Uterus (tissue), 4 donors: ENCODE data around the gene BCAR3. TPM values are rescaled to one million over a fixed set of nuclear protein-coding genes. Genes with fewer than 3 reads are reported as not detected.
"Not testable (repeated sequence)": the region's sequence is repeated elsewhere in the genome, so short reads cannot be mapped to it uniquely, and the experiment has no call there.

ENCODE experiments used
- DNase-seq, 2 donors: peaks; one replicate each; pipeline ENCODE4 v3.0.0-alpha.2; 2019 to 2020
- H3K27ac ChIP-seq, 2 donors: fragments of 200-600 bp; sonication (generic); 1 replicate in 1 of 2; 2 replicates in 1 of 2; pipeline ENCODE4 v1.5.1; 2016 to 2018
- H3K27me3 ChIP-seq, 2 donors: fragments of 200-600 bp; sonication (generic); one replicate each; pipeline ENCODE4 v1.5.1; 2018 to 2019; ENCODE audit warnings: control low read depth in 1 of 2
- H3K36me3 ChIP-seq, 2 donors: fragments of 200-600 bp; sonication (generic); one replicate each; pipeline ENCODE4 v1.5.1; 2019; ENCODE audit warnings: control low read depth in 1 of 2
- H3K4me1 ChIP-seq, 2 donors: fragments of 200-600 bp; sonication (generic); one replicate each; pipeline ENCODE4 v1.5.1; 2018 to 2019; ENCODE audit warnings: control low read depth in 1 of 2
- H3K4me3 ChIP-seq, 2 donors: fragments of 200-600 bp; sonication (generic); 1 replicate in 1 of 2; 2 replicates in 1 of 2; pipeline ENCODE4 v1.5.1; 2018 to 2019; ENCODE audit warnings: mild to moderate bottlenecking in 1 of 2
- H3K9me3 ChIP-seq, 2 donors: fragments of 200-600 bp; sonication (generic); one replicate each; pipeline ENCODE4 v1.5.1; 2019; ENCODE audit warnings: control low read depth in 1 of 2
- CTCF ChIP-seq, 4 experiments: fragments of 200-600 bp in 2 of 4; fragments of 450-650 bp in 2 of 4; sonication (generic) in 2 of 4; IDR thresholded peaks; one replicate each; pipeline ENCODE4 v1.5.1; 2016 to 2019; ENCODE audit warnings: antibody characterized with exemption in 4 of 4, mild to moderate bottlenecking in 2 of 4, moderate library complexity in 1 of 4
- POLR2A ChIP-seq, 2 donors: fragments of 450-650 bp; IDR thresholded peaks; one replicate each; pipeline ENCODE4 v1.6.1; 2016; ENCODE audit warnings: antibody characterized with exemption in 2 of 2, mild to moderate bottlenecking in 1 of 2, moderate library complexity in 1 of 2
- intact Hi-C: fragments of 100-400 bp; cut with DNase I; formaldehyde crosslinking; loops from one replicate; pipeline ENCODE4 v1.15.1; 2023; ENCODE audit warnings: low total_unique reads
- total RNA-seq, 4 donors: library from RNA; depleted of rRNA in 3 of 4; stranded (reverse); fragments of >200 nt in 3 of 4; gene quantifications; one replicate each; pipeline versions ENCODE4 v1.1.0 to v1.2.4, GENCODE V29; 2014 to 2023
- donor health status: DM: yes; HTN: yes; CAD: no.

BCAR3 gene
- total RNA-seq, 4 donors from 2014 or later: 8.5 to 56.8 (median 20.2) TPM

- no peak overlapping the region for H3K27ac ChIP-seq
- DNase-seq: no peak
- no peaks in the 10 kb centered on the region for H3K36me3 ChIP-seq
- H3K9me3 ChIP-seq: no peaks in the 10 kb centered on the region
- TF ChIP-seq POLR2A (IDR thresholded peaks at IDR 0.05): no peak
- TF ChIP-seq CTCF (IDR thresholded peaks at IDR 0.05): no peak
- intact Hi-C loops: no loop called here
- H3K4me1 ChIP-seq: no peaks in the 10 kb centered on the region
- no peaks in the 10 kb centered on the region for H3K27me3 ChIP-seq
- H3K4me3 ChIP-seq: no peak overlapping the region
Measured at GRCh38 chr1:93700532-93701469, 19.2 kb upstream of the BCAR3 start.

- no peaks in the 10 kb centered on the region for H3K27me3 ChIP-seq
- no peaks in the 10 kb centered on the region for H3K36me3 ChIP-seq
- no peak overlapping the region for H3K4me3 ChIP-seq
- no peak overlapping the region for H3K27ac ChIP-seq
- DNase-seq: no peak
- TF ChIP-seq POLR2A (IDR thresholded peaks at IDR 0.05): no peak
- TF ChIP-seq CTCF (IDR thresholded peaks at IDR 0.05): no peak
- intact Hi-C loops: no loop called here
- H3K9me3 ChIP-seq: no peaks in the 10 kb centered on the region
- H3K4me1 ChIP-seq: no peaks in the 10 kb centered on the region
Measured at GRCh38 chr1:93699503-93700168, 18.0 kb upstream of the BCAR3 start.

DNA sequence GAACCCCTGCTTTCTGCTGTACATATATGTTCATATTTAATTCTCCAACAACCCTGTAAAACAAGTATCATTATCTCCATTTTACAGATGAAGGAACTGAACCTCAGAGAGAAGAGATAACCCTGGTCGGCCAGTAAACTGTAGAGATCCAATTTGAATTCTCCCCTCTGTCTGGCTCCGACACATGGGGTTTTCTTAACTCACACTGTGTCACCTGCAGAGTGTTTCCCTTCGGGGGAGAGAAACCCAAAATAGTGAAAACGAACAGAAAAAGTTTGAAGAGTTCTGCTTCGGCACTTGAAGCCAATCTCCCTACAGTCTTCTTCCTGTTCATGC is 17.4 kb upstream of the BCAR3 start:
- H3K27ac ChIP-seq: no peak overlapping the region
- H3K9me3 ChIP-seq: no peaks in the 10 kb centered on the region
- TF ChIP-seq POLR2A (IDR thresholded peaks at IDR 0.05) (no peak), CTCF (IDR thresholded peaks at IDR 0.05) (no peak)
- no peaks in the 10 kb centered on the region for H3K36me3 ChIP-seq
- no peak for DNase-seq
- intact Hi-C loops: no loop called here
- no peaks in the 10 kb centered on the region for H3K4me1 ChIP-seq
- no peaks in the 10 kb centered on the region for H3K27me3 ChIP-seq
- H3K4me3 ChIP-seq: no peak overlapping the region

GRCh38 chr1:93698329-93699048 is 16.9 kb upstream of the BCAR3 start:
- TF ChIP-seq CTCF (IDR thresholded peaks at IDR 0.05) (no peak), POLR2A (IDR thresholded peaks at IDR 0.05) (no peak)

GRCh38 chr1:93697566-93697965 is 15.9 kb upstream of the BCAR3 start:
- H3K36me3 ChIP-seq, H3K4me3 ChIP-seq, DNase-seq, H3K9me3 ChIP-seq, H3K4me1 ChIP-seq, H3K27me3 ChIP-seq, H3K27ac ChIP-seq, intact Hi-C loops: not testable (repeated sequence)

More at GRCh38 chr1:93698329-93699048, 16.9 kb upstream of the BCAR3 start:
- H3K4me1 ChIP-seq: no peaks in the 10 kb centered on the region
- H3K27me3 ChIP-seq: no peaks in the 10 kb centered on the region
- H3K27ac ChIP-seq: no peak overlapping the region
- no peak overlapping the region for H3K4me3 ChIP-seq
- H3K36me3 ChIP-seq: no peaks in the 10 kb centered on the region
- H3K9me3 ChIP-seq: no peaks in the 10 kb centered on the region
- intact Hi-C loops: no loop called here
- no peak for DNase-seq
